Measurements from ENCODE around the gene DDA1. TPM values are rescaled to one million over a fixed set of nuclear protein-coding genes. Genes with fewer than 3 reads are reported as not detected.

Gene DDA1
- total and polyA plus RNA-seq, 10 of the 15 experiments (the other 5 are each of a cell fraction or from before 2014, with no cell fraction given) = 0.76 to 71.0 (median 39.4) TPM

DNA sequence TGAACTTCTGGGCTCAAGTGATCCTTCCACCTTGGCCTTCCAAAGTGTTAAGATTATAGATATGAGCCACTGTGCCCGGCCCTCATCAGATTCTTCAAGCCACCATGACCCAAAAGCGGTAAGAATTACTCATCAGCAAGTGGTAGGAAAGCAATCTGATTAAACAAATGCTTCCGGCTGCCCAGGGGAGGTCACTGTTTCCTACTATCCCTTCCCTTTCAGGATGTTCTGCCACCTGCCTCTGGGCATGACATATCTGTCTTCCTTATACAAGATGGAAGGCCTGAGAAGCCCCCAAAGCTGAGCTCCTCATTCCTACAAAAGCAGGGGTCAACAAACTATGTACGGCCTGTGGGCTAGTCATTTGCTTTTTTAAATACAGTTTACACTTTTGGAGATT lies 13.1 kb upstream of the DDA1 start:
- Histone ChIP-seq H2AFZ (ENCODE audit: control insufficient read depth, low read depth, low read length) (no peak overlapping the region), H3K36me3 (ENCODE audit: control insufficient read depth in 2 of 2, insufficient read depth in 2 of 2, low read length in 1 of 2) (no peaks in the 10 kb centered on the region), H3K27me3 (replicated peaks in 1 of 2; ENCODE audit: control insufficient read depth in 2 of 2, insufficient read depth in 2 of 2, low read length in 1 of 2) (no peaks in the 10 kb centered on the region), H3K9ac (ENCODE audit: control insufficient read depth, insufficient read depth, low read length) (no peak overlapping the region), H3K4me1 (ENCODE audit: control insufficient read depth, insufficient read depth, low read length) (peaks cover 4% of the 10 kb centered on the region; the same call in 1 of the 2 replicates), H3K9me3 (replicated peaks; ENCODE audit: control insufficient read depth, insufficient read depth, low read length) (no peaks in the 10 kb centered on the region; the same call in 1 of the 3 replicates), H4K20me1 (ENCODE audit: control insufficient read depth, insufficient read depth) (no peaks in the 10 kb centered on the region), H3K27ac (ENCODE audit: control insufficient read depth, insufficient read depth) (no peak overlapping the region), H3K4me3 (no peak overlapping the region), H3K4me2 (ENCODE audit: control insufficient read depth, insufficient read depth) (no peak overlapping the region), H3K79me2 (ENCODE audit: control insufficient read depth, insufficient read depth, low read length) (no peaks in the 10 kb centered on the region; the same call in 1 of the 2 replicates)
- TF ChIP-seq RELA (IDR thresholded peaks at IDR 0.05; ENCODE audit: borderline replicate concordance, partially characterized antibody) (no peak), ASH2L (IDR thresholded peaks at IDR 0.05; ENCODE audit: borderline replicate concordance, low read depth) (no peak), CEBPB (IDR thresholded peaks at IDR 0.05; ENCODE audit: borderline replicate concordance in 1 of 2, low read depth in 2 of 2, low read length in 2 of 2) (no peak), ZSCAN29 (IDR thresholded peaks at IDR 0.05) (no peak)
- TF ChIP-seq, protein P1, sequence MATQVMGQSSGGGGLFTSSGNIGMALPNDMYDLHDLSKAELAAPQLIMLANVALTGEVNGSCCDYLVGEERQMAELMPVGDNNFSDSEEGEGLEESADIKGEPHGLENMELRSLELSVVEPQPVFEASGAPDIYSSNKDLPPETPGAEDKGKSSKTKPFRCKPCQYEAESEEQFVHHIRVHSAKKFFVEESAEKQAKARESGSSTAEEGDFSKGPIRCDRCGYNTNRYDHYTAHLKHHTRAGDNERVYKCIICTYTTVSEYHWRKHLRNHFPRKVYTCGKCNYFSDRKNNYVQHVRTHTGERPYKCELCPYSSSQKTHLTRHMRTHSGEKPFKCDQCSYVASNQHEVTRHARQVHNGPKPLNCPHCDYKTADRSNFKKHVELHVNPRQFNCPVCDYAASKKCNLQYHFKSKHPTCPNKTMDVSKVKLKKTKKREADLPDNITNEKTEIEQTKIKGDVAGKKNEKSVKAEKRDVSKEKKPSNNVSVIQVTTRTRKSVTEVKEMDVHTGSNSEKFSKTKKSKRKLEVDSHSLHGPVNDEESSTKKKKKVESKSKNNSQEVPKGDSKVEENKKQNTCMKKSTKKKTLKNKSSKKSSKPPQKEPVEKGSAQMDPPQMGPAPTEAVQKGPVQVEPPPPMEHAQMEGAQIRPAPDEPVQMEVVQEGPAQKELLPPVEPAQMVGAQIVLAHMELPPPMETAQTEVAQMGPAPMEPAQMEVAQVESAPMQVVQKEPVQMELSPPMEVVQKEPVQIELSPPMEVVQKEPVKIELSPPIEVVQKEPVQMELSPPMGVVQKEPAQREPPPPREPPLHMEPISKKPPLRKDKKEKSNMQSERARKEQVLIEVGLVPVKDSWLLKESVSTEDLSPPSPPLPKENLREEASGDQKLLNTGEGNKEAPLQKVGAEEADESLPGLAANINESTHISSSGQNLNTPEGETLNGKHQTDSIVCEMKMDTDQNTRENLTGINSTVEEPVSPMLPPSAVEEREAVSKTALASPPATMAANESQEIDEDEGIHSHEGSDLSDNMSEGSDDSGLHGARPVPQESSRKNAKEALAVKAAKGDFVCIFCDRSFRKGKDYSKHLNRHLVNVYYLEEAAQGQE (IDR thresholded peaks at IDR 0.05; ENCODE audit: low read depth, low read length) = no peak
- TF ChIP-seq, protein P2, sequence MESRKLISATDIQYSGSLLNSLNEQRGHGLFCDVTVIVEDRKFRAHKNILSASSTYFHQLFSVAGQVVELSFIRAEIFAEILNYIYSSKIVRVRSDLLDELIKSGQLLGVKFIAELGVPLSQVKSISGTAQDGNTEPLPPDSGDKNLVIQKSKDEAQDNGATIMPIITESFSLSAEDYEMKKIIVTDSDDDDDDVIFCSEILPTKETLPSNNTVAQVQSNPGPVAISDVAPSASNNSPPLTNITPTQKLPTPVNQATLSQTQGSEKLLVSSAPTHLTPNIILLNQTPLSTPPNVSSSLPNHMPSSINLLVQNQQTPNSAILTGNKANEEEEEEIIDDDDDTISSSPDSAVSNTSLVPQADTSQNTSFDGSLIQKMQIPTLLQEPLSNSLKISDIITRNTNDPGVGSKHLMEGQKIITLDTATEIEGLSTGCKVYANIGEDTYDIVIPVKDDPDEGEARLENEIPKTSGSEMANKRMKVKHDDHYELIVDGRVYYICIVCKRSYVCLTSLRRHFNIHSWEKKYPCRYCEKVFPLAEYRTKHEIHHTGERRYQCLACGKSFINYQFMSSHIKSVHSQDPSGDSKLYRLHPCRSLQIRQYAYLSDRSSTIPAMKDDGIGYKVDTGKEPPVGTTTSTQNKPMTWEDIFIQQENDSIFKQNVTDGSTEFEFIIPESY (IDR thresholded peaks at IDR 0.05) = no peak
- in situ Hi-C loops (cut with MboI) (no loop called here), intact Hi-C loops (cut with micrococcal nuclease; ENCODE audit: unreplicated experiment) (no loop called here)
- ChIA-PET POLR2A (interaction anchor here (0.5 kb wide), 1 partner anchor 88 kb away, joined by 9 read pairs; no protein-coding TSS in a partner anchor), CTCF (interaction anchor here (1.4 to 1.8 kb wide), 2 partner anchors 9 to 90 kb away, joined by 4 to 8 read pairs; partner anchors contain the start of gene MRPL34), RAD21 (ENCODE audit: unreplicated experiment) (interaction anchor here (0.8 kb wide), 1 partner anchor 9 kb away, joined by 4 read pairs; the partner anchor contains the start of gene MRPL34), SMC1A (ENCODE audit: uncharacterized antibody, unreplicated experiment) (interaction anchor here (0.9 kb wide), 1 partner anchor 54 kb away, joined by 3 read pairs; no protein-coding TSS in a partner anchor)
- BruUV-seq (replicated peaks) = no TSS peak
- 70% methylated on average over 4 of the region's 4 CpGs for WGBS (ENCODE audit: insufficient coverage, insufficient replicate concordance, low lambda C conversion rate, missing lambda C conversion rate)
- no peak for DNase-seq (ENCODE audit: low read depth, low spot score)
- ATAC-seq = no peak
- no peak for FAIRE-seq

All from GM12878 (cell line).